SU-DHL-6 (cell line): Measurements from ENCODE around the gene EHD4.

Source experiments
- EZH2phosphoT487 ChIP-seq: fragments of 200-600 bp; sonication (generic), shearing (Covaris generic); conservative IDR thresholded peaks from 2 replicates; pipeline ENCODE4 v1.6.1; 2018; ENCODE audit warnings: mild to moderate bottlenecking, antibody characterized with exemption, low read length, moderate library complexity, mixed read lengths
- TF ChIP-seq, protein P1 (sequence below): fragments of 200-600 bp; sonication (generic); IDR thresholded peaks from one replicate; pipeline ENCODE4 v1.5.1; 2017; ENCODE audit warnings: antibody characterized with exemption, mild to moderate bottlenecking, low read length, moderate library complexity; ENCODE audit not compliant: insufficient read depth, poor library complexity, severe bottlenecking

DNA sequence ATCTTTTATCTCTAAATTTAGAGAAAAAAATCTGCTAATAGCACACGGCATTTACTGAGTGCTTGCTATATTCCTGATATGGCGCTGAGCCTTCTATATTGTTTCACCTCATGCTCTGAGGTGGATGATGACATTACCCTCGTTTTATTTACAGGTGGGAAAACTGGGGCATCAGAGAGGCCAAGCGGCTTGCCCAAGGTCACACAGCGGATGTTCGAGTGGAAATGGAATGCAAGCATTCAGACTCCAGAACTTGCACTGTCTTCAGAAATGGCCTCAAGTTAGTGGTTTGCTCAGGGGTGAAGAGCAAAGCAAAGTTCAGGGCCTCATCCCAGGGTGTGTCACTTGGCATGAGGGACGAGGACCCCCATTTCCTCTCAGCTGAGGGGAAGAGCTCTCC lies 17.3 kb downstream of the EHD4 start:
- TF ChIP-seq, protein P1, sequence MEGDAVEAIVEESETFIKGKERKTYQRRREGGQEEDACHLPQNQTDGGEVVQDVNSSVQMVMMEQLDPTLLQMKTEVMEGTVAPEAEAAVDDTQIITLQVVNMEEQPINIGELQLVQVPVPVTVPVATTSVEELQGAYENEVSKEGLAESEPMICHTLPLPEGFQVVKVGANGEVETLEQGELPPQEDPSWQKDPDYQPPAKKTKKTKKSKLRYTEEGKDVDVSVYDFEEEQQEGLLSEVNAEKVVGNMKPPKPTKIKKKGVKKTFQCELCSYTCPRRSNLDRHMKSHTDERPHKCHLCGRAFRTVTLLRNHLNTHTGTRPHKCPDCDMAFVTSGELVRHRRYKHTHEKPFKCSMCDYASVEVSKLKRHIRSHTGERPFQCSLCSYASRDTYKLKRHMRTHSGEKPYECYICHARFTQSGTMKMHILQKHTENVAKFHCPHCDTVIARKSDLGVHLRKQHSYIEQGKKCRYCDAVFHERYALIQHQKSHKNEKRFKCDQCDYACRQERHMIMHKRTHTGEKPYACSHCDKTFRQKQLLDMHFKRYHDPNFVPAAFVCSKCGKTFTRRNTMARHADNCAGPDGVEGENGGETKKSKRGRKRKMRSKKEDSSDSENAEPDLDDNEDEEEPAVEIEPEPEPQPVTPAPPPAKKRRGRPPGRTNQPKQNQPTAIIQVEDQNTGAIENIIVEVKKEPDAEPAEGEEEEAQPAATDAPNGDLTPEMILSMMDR = no peak
- no peak for TF ChIP-seq EZH2phosphoT487
